MM.1S (cell line): Measurements from ENCODE around the gene ZNF184.

Experiments
- EZH2 ChIP-seq: fragments of 300-600 bp; sonication (generic); optimal IDR thresholded peaks from 2 replicates; pipeline ENCODE3; 2017; ENCODE audit warnings: low read depth, mild to moderate bottlenecking, antibody characterized with exemption, low read length, mixed read lengths
- EZH2phosphoT487 ChIP-seq: fragments of 300-600 bp; sonication (generic); IDR thresholded peaks from 2 replicates; pipeline ENCODE4 v1.6.1; 2018; ENCODE audit warnings: antibody characterized with exemption, low read length
- TF ChIP-seq, protein P1 (sequence below): fragments of 300-600 bp; sonication (generic); IDR thresholded peaks from 2 replicates; pipeline ENCODE4 v1.5.1; 2016; ENCODE audit warnings: antibody characterized with exemption, low read length, mixed read lengths

DNA sequence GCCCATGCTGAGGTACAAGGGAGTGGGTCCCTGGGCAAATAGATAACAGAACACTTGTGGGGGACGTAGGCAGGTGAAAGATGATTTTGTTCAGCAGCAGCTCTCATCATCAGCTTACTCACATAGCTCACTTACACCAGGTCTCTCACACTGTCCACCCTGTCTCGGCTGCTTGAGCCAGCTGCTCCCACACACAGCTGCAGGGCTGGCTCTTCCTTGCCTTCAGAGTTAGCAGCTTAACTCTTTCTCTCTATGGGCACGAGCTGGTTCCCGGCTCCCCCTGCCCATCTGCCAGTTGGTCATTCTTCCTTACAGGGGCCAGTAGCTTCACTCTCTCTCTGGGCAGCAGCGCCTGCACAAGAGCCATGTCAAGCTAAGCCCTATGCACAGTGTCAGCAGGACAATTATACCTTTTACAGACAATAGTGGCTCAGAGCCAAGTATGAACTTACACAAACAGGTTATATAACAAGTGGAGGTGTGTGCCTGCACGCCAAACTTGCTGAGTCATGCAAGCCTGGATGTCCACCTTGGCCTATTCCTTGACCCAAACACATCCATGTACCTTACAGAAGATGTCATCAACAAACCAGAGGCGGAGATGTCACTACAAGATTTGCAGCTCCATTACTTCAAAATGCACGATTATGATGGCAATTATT, 65.6 kb downstream of the ZNF184 start:
- TF ChIP-seq, protein P1, sequence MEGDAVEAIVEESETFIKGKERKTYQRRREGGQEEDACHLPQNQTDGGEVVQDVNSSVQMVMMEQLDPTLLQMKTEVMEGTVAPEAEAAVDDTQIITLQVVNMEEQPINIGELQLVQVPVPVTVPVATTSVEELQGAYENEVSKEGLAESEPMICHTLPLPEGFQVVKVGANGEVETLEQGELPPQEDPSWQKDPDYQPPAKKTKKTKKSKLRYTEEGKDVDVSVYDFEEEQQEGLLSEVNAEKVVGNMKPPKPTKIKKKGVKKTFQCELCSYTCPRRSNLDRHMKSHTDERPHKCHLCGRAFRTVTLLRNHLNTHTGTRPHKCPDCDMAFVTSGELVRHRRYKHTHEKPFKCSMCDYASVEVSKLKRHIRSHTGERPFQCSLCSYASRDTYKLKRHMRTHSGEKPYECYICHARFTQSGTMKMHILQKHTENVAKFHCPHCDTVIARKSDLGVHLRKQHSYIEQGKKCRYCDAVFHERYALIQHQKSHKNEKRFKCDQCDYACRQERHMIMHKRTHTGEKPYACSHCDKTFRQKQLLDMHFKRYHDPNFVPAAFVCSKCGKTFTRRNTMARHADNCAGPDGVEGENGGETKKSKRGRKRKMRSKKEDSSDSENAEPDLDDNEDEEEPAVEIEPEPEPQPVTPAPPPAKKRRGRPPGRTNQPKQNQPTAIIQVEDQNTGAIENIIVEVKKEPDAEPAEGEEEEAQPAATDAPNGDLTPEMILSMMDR = no peak
- TF ChIP-seq EZH2 (no peak), EZH2phosphoT487 (no peak)
